DMS53 treated with DMSO at 0.1 percent for 48 hours (cell line): ENCODE measurements around the gene CCL19.

Source experiments
- DNase-seq: peaks from one replicate; lab custom pipeline; 2025; ENCODE audit not compliant: unreplicated experiment; lab: John Stamatoyannopoulos, UW

The CCL19 gene

DNA sequence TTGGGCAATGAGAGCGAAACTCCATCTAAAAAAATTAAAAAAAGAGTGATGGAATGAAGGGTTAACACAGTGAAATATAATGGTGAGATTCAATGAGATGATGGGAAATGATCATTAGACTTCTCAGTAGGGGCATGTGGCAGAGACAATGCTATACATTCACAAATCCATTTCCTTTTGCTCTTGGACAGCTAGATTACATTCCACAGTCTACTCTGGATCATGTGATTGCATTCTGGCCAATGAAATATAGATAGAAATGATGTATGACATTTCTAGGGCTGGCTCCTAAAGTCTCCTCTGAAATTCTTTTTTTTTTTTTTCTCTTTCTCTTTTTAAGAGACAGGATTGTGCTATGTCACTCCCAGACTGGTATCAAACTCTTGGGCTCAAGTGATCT, 48.4 kb downstream of the CCL19 start:
- no peak for DNase-seq
